Peyer's patch (tissue), 4 donors: Measurements from ENCODE around the gene SMG9. TPM values are rescaled to one million over a fixed set of nuclear protein-coding genes. Genes with fewer than 3 reads are reported as not detected.

Source experiments
- DNase-seq, 3 donors: peaks; one replicate each; pipeline ENCODE4 v3.0.0-alpha.2; 2017 to 2019
- H3K27ac ChIP-seq, 4 donors: fragments of 200-600 bp; sonication (generic); one replicate each; pipeline ENCODE4 v1.5.1; 2016 to 2019
- H3K27me3 ChIP-seq, 2 donors: fragments of 200-600 bp; sonication (generic); one replicate each; pipeline ENCODE4 v1.5.1; 2019
- H3K36me3 ChIP-seq, 3 donors: fragments of 200-600 bp; sonication (generic); one replicate each; pipeline ENCODE4 v1.5.1; 2016 to 2019
- H3K4me1 ChIP-seq, 4 donors: fragments of 200-600 bp; sonication (generic); one replicate each; pipeline ENCODE4 v1.5.1; 2016 to 2019
- H3K4me3 ChIP-seq, 4 donors: fragments of 200-600 bp; sonication (generic); 1 replicate in 3 of 4; 2 replicates in 1 of 4; pipeline ENCODE4 v1.5.1; 2016 to 2019; ENCODE audit warnings: mild to moderate bottlenecking in 1 of 4
- H3K9me3 ChIP-seq, 4 donors: fragments of 200-600 bp; sonication (generic); one replicate each; pipeline ENCODE4 v1.5.1; 2016 to 2019; ENCODE audit warnings: mild to moderate bottlenecking in 1 of 4
- POLR2A ChIP-seq, 2 donors: fragments of 450-650 bp; IDR thresholded peaks; one replicate each; pipeline ENCODE4 v1.5.1; 2017; ENCODE audit warnings: antibody characterized with exemption in 2 of 2, mild to moderate bottlenecking in 2 of 2, moderate library complexity in 2 of 2
- total RNA-seq, 4 donors: library from RNA; depleted of rRNA; stranded (reverse); fragments of >200 nt; gene quantifications; one replicate each; pipeline ENCODE4 v1.1.0, GENCODE V29; 2016
- TF ChIP-seq, protein P1 (sequence below), 6 experiments: fragments of 450-650 bp in 4 of 6; fragments of 200-600 bp in 2 of 6; sonication (generic) in 1 of 6; IDR thresholded peaks; one replicate each; pipeline ENCODE4 v1.5.1; 2017 to 2019; ENCODE audit warnings: antibody characterized with exemption in 6 of 6, mild to moderate bottlenecking in 3 of 6, moderate library complexity in 1 of 6

Gene SMG9
- total RNA-seq, 4 donors from 2014 or later: 25.0 to 56.1 (median 40.8) TPM

- Histone ChIP-seq H3K4me1 (peaks cover 0 to 13% (median 3%) of the 10 kb centered on the region in 4 donors), H3K4me3 (peak overlapping the region; percentile 34 to 66 (median 55)), H3K36me3 (no peaks in the 10 kb centered on the region), H3K27me3 (no peaks in the 10 kb centered on the region), H3K27ac (no peak overlapping the region), H3K9me3 (no peaks in the 10 kb centered on the region)
- peak in 1 of 3 donors; percentile 77 for DNase-seq
- TF ChIP-seq, protein P1, sequence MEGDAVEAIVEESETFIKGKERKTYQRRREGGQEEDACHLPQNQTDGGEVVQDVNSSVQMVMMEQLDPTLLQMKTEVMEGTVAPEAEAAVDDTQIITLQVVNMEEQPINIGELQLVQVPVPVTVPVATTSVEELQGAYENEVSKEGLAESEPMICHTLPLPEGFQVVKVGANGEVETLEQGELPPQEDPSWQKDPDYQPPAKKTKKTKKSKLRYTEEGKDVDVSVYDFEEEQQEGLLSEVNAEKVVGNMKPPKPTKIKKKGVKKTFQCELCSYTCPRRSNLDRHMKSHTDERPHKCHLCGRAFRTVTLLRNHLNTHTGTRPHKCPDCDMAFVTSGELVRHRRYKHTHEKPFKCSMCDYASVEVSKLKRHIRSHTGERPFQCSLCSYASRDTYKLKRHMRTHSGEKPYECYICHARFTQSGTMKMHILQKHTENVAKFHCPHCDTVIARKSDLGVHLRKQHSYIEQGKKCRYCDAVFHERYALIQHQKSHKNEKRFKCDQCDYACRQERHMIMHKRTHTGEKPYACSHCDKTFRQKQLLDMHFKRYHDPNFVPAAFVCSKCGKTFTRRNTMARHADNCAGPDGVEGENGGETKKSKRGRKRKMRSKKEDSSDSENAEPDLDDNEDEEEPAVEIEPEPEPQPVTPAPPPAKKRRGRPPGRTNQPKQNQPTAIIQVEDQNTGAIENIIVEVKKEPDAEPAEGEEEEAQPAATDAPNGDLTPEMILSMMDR (IDR thresholded peaks at IDR 0.05): no peak
- no peak for TF ChIP-seq POLR2A (IDR thresholded peaks at IDR 0.05)
These were observed 44.0 kb upstream of the SMG9 start for GRCh38 chr19:43798546-43799409.

DNA sequence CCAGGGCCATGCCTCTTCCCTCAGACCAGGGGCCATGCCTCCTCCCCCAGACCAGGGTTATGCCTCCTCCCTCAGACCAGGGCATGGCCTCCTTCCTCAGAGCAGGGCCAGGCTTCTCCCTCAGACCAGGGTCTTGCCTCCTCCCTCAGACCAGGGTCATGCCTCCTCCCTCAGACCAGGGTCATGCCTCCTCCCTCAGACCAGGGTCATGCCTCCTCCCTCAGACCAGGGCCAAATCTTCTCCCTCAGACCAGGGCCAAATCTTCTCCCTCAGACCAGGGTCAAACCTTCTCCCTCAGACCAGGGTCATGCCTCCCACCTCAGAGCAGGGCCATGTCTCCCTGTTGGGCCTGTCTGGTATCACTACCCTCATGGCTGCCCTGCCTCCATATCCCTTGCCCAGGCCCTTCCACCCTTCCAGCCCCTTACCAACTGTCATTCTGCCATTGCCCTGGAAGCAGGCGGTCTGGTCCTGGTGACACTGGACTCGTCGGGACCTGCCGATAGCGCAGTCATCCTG, 43.3 kb upstream of the SMG9 start:
- H3K36me3 ChIP-seq: no peaks in the 10 kb centered on the region
- H3K4me3 ChIP-seq: peak overlapping the region; percentile 34 to 66 (median 55)
- H3K4me1 ChIP-seq: peaks cover 0 to 13% (median 3%) of the 10 kb centered on the region in 4 donors
- H3K27me3 ChIP-seq: no peaks in the 10 kb centered on the region
- no peak for DNase-seq
- TF ChIP-seq, protein P1 (IDR thresholded peaks at IDR 0.05): no peak
- TF ChIP-seq POLR2A (IDR thresholded peaks at IDR 0.05): no peak
- H3K27ac ChIP-seq: no peak overlapping the region
- no peaks in the 10 kb centered on the region for H3K9me3 ChIP-seq

DNA sequence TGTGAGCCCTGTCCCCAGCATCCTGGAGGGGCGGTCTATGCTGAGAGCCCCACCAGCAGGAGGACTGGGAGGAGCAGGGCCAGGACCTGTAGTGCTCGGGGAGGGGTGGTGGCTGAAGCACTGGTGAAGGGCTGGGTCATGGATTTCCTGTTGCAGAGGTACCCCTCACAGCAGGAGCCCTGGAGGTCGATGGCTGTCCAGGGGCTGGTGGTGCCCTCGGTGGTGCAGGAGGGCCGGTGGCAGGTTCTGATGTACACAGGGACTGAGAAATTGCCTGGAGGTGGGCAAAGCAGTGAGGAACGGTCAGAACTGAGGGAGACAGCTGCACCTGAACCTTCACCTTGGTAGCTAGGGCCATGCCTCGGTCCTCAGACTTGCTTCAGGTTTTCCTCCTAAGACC, 42.8 kb upstream of the SMG9 start:
- H3K36me3 ChIP-seq: no peaks in the 10 kb centered on the region
- H3K9me3 ChIP-seq: no peaks in the 10 kb centered on the region
- H3K27me3 ChIP-seq: no peaks in the 10 kb centered on the region
- peaks cover 0 to 13% (median 3%) of the 10 kb centered on the region in 4 donors for H3K4me1 ChIP-seq
- no peak overlapping the region for H3K27ac ChIP-seq
- H3K4me3 ChIP-seq: no peak overlapping the region
- DNase-seq: no peak
- TF ChIP-seq, protein P1 (IDR thresholded peaks at IDR 0.05): no peak
- no peak for TF ChIP-seq POLR2A (IDR thresholded peaks at IDR 0.05)

DNA sequence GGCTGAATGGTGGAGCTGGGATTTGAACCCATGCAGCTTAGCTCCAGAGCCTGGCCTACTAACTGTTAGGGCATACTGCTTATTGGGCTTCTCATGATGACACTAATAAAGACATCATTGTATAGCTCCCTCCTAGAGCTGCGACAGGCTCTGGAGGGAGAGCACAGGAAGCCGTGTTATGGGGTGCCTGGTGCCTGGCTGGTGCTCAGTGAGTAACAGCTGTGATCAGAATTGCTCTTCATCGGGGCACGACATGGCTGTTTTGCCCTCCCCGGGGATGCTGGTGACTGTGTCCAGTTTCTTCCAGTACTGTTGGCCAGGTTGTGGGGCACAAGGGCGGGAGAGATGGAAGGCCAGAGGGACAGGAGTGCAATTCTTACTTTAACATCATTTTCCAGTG, 42.4 kb upstream of the SMG9 start:
- Histone ChIP-seq H3K27ac (no peak overlapping the region), H3K4me1 (peaks cover 0 to 13% (median 3%) of the 10 kb centered on the region in 4 donors), H3K36me3 (no peaks in the 10 kb centered on the region), H3K9me3 (no peaks in the 10 kb centered on the region), H3K4me3 (no peak overlapping the region), H3K27me3 (no peaks in the 10 kb centered on the region)
- DNase-seq: no peak
- TF ChIP-seq POLR2A (IDR thresholded peaks at IDR 0.05): no peak
- TF ChIP-seq, protein P1 (IDR thresholded peaks at IDR 0.05): no peak

DNA sequence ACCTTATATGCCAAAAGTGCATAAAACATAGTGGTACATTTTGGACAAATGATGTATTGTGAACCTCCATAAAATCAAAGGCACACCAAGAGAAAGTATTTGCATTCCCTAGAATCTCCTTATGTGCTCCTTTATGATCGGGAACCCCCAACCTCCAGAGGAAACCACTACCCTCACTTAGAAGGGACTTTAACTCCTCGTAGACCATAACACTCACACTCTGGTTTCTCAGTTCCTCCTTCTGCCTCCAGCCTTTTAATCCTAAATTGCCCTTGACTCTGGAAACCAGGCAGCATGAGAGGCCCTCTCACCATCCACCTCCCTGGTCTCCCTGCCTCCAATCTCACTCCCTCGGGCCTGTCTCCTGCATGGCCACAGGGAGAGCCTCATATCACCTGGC, 35.8 kb upstream of the SMG9 start:
- Histone ChIP-seq H3K9me3 (no peaks in the 10 kb centered on the region), H3K4me3 (no peak overlapping the region), H3K27me3 (no peaks in the 10 kb centered on the region), H3K27ac (no peak overlapping the region), H3K4me1 (no peaks in the 10 kb centered on the region), H3K36me3 (no peaks in the 10 kb centered on the region)
- DNase-seq: no peak
- no peak for TF ChIP-seq POLR2A (IDR thresholded peaks at IDR 0.05)
- TF ChIP-seq, protein P1 (IDR thresholded peaks at IDR 0.05): no peak
